Measurements from ENCODE around the gene TMEM191C.
"Not testable (repeated sequence)": the region's sequence is repeated elsewhere in the genome, so short reads cannot be mapped to it uniquely, and the experiment has no call there.

Gene TMEM191C

DNA sequence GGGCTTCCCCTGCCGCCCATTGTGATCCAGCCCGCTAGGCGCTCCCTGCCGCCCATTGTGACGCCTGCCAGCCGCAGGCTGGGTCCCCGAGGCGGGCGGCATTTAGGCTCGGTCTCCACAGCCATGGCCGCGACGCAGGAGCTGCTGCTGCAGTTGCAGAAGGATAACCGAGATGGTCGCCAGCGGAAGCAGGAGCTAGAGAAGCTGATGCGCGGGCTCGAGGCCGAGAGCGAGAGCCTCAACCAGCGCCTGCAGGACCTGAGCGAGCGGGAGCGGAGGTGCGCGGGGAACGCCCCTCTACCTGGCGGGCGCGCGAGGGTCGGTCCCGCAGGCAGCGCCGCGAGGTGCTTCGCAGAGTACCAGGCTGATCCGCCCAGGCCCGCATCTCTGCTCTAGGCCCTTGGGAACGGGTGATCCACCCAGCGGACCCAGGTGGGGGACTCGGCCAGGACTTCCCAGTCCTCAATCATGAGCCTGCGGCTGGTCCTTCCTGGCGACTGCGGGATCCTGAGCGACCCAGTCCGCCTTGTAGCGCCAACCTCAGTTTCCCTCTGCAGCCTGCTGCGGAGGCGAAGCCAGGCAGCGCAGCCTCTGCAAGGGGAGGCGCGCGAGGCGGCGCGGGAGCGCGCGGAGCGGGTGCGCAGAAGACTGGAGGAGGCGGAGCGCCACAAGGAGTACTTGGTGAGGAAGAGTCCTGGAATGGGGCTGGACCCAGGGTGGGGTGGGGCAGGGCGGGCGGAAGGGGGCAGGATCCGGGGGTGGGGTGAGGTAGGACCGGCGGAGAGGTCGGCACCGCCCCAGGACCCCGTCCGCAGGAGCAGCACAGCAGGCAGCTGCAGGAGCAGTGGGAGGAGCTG, at the start of gene TMEM191C:
TMEM191C (plus strand) TSS at position 51 of the 857 bp plus-strand sequence; CDS start at position 124, 73 bp downstream.
- DNase-seq (ENCODE audit: low spot score) = not testable (repeated sequence)

DNA sequence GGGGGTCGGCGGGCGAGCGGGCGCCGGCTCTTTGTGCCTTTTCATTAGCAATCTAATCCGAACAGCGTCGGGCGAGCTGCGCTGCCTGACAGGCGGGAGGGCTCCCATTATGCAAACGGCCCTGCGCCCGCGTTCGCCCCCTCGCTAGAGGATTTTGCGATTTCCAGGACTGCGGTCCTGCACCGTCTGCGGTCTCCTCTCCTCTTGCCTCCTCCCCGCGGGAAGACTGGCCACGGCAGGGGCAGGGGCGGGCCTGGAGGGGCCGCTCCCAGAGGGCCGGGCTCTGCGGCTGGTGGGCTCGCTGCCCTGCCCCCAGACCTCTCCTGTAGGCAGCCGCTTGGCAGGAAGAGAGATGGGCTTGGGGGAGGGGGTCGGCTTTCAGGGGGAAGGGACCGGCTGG, 49.3 kb upstream of the TMEM191C start:
- not testable (repeated sequence) for DNase-seq (ENCODE audit: low spot score)

DNA sequence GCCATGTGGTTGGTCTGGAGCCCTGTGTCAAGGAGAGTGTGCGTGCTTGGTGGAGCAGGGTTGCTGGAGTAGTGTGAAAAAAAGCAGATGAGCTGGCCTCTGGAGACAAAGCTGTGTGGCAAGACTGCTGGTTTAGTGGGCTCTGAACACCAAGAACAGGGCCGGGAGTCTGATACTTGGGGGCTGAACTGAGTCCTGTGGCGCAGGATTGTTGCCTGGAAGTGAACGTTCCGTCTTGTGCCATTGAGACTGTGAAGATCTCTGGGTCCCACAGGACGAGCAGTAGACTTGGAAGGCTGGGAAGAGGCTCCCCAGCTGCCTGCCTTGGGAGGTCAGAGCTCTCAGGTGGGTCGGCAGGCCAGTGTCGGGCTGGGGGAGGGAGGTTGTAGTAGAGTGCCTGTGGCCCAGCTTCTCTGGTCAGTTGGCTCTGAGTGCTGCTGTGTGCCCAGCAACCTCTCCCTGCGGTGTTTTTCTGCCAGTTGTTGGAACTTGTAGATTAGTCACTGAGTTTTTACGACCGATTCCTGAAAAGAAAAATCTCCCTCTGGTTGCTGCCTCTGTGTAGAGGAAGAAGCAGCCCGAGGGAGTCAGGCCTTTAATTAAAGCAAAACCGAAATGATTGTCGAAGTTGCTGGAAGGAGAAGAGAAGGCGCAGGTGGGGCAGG, 48.1 kb upstream of the TMEM191C start:
- not testable (repeated sequence) for DNase-seq (ENCODE audit: low spot score)

DNA sequence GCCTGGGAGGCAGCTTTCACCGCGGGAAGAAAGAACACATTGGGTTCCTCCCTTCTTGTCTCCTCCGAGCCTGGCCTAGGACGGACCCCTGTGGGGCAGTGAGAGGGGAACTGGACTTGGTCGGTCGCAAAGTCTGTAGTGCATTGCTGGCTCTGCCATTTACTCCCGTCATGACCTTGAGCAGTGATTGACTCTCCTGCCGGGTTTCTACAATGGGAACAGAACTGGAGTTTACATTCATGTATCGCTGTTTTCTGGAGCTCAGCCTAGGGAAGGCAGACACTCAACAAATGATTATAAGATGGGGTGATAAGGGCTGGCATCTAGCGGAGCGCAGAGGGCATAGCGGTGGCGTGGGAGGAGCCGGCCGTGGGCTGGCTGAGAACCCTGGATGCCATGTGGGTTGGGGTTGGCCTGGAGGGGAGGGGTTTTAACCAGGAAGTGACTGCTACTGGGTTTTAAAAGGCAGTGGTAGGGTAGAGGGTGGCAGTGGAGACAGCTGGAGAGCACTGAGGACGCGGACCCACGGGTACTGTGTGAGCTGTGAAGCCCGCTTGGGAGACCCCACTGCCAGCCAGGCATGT, 46.9 kb upstream of the TMEM191C start:
- DNase-seq (ENCODE audit: low spot score) = not testable (repeated sequence)

DNA sequence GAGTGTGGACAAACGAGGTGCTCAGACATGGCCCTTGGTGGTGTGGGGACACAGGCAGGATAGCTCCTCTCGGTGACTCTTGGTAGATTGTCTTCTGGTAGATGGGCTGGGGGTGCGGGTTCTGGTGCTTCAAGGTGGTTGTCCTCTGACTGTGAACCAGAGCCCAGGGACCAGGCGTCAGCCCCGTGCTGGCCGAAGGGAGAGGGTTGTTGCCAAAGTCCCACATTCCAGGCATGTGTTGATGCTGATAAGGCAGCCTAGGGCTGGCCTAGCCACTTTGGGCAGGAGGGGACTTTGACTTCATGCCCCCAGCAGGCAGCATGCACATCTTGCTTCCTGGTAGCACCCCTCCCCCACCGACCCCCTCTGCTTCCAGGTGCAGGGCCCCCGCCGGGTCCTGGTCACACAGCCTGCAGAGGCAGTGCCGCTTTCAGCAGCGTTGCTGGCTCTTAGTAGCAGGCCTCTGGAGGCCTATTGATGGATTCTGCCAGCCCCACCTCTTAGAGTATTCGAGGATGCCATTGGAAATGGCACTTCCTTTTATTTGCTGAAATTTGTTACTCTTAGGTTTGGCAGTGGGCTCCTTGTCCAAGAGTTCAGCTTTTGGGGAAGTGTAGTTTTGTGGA, 43.0 kb upstream of the TMEM191C start:
- DNase-seq (ENCODE audit: low spot score) = not testable (repeated sequence)

DNA sequence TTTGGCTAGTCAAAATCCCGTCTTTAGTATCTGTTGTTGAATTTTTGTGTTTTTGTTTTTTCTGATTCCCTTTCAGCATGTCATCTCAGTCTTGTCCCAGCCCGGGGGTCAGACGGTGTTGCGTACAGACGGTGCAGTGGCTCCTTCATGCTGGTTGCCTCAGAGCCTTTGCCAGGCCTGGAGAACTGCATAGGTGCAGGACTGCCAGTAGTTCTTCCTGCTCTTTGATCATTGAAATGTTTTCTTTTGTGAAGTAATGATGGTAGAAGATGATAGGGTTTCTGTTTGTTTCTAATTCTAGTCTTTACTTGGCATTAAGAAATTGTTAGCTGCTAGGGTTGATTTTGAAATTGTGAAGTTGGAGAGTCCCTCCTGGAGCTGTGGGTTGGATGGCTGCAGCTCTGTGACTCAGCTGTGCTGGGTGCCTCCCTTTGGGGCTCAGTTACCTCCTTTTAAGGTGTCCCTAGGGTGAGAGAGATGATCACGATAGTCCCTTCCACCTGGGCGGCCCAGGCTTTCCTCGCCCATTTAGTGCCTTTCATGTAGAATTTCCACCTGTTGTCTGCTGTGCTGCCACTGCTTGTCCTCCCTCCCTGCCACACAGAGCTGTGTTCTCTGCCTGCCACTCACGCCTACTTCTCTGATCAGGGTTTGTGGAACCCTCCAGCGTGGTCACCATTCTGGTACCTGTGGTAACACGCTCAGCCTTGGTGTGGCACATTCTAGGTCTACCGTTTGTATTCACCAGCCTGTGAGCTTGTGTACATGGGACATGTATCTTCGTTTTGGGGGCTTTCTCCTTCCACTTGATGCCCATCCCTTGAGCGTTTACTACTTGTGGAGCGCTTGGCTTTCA, 32.6 kb upstream of the TMEM191C start:
- DNase-seq (ENCODE audit: low spot score) = not testable (repeated sequence)

DNA sequence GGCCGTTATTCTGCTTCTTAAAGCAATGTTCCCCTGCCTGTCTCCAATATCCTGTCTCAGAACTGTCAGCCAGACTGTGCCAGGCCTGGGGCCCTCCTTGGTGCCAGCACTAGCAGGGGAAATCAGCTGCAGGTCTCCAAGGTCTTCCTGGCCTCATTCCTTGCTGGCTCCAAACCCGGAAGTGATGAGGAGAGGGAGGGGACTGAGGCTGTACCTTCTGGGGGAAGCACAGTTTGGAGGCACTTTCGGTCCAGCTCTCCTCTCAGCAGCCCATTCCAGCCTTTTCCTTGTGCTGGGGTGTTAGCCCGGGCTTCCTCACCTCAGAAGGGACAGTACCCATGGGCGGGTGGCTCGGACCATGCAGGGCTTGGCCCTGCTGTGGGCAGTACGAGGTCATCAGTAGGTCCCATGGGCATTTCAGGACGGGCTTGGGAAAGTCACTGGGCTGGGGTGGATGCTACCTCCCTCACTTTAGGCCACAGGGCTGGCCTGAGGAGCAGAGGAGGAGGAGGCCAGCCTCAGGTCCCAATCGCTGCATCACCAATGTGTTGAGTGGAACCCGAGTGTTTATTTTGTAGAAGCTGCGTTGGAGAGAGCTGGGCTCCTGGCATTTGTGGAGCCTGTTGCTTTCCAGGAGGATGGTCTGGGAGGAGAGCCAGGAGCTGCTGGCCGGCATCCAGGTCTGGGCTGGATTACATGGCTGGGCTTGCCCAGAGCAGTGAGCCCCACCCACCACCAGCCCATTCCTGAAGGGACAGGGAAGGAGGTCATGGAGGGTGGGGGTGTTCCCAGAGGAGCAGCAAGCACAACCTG, 31.0 kb upstream of the TMEM191C start:
- DNase-seq (ENCODE audit: low spot score) = not testable (repeated sequence)

DNA sequence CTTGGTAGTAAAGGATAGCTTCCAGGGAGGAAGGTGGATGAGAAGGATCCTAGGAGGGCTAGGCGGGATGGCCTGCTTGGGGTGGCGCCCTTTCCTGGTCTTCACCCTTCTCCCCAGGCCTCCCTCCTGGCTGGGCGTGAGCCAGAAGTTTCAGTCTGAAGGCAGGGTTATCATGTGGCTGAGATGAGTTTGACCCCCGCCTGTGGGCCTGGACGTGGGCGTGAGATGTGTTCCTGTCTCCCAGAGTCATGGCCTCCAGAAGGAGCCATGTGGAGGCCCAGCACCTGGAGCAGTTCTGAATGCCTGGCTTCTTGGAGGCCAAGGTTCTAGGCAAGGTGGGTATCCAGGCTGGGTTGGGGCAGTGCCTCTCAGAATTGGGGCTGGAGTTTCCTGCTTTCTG, 29.2 kb upstream of the TMEM191C start:
- not testable (repeated sequence) for DNase-seq (ENCODE audit: low spot score)

DNA sequence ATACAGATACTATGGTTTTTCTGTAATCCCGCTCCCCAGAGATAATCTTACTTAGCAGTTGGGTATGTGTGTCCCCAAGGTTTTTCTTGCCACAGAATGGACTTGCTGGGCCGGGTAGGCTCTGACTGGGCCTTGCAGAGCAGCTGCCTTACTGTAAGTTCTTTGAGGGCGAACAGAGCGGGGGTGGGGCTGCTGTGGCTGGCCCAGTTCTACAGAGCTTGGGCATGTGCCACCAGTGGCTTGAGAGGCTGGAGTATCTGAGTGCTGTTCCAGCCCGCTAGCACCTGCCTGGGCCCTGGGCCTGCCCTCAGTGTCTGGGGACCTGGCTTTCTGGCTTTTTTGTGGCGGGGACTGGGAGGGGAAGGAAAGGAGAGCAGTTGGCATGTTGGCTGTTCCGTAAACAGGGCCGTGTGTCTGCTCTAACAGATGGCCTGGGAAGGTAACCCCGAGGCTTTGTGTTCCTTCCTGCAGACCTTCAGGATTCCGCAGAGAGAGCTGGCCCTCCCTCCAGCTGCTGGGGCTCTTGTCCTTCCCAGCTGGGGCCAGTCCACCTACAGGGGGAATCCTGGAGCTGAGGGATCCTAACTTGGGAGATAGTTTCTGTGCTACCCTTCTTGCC, 27.1 kb upstream of the TMEM191C start:
- DNase-seq (ENCODE audit: low spot score) = not testable (repeated sequence)

DNA sequence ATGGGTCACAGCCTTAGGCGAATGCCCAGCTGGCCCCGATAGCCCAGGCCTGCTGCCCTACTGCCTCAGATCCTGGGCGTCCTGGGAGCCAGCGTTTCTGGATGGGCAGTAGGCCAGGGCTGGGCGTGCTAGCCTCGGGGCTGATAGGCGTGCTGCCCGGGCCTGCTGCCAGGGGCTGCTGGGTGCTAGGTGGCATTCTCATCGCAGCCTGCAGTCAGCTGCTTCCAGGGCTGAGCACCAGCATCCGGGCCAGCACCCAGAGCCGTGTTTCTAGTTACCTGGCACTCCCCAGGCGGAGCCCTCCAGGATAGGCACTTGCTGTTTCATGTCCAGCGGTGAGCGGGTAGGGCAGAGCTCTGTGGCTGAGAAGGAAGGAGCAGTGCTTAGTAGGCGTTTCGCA, 26.5 kb upstream of the TMEM191C start:
- not testable (repeated sequence) for DNase-seq (ENCODE audit: low spot score)

DNA sequence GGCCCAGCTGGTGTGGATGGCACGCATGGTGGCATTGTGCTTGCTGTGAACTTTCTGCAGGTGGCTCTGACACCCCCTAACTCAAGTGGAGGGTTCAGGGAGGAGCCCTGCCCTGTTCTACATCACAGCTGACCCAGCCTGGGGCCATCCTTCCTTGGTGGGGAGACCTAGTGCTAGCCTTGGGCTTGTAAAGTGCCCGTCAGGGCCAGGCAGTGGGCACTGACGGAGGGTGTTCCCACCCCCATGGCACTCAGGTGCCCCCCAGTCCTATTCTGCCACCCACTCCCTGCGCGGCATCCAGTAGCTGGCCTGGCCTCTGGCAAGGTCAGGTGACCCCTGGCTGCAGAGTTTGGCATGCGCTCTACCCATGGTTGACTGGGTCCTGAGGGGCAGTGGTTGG, 26.0 kb upstream of the TMEM191C start:
- not testable (repeated sequence) for DNase-seq (ENCODE audit: low spot score)

DNA sequence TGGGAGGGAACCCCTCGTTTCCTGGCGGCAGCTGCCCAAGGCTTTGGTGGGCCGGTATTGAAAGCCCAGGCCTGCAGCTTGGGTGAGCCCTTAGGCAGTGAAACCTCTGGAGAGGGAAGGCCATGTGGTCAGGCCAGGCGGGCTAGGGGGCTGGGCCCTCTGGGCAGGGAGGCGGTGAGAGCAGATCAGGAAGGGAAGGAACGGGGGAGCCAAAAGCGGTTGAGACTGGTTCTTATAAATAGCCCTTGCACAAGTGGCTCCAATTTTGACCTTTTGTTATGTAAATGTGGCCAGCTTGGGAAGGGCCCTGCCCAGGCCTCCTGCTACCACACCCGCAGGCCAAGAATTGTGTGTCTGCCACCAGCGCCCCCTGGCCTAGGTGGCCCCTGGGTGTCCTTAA, 25.1 kb upstream of the TMEM191C start:
- not testable (repeated sequence) for DNase-seq (ENCODE audit: low spot score)

DNA sequence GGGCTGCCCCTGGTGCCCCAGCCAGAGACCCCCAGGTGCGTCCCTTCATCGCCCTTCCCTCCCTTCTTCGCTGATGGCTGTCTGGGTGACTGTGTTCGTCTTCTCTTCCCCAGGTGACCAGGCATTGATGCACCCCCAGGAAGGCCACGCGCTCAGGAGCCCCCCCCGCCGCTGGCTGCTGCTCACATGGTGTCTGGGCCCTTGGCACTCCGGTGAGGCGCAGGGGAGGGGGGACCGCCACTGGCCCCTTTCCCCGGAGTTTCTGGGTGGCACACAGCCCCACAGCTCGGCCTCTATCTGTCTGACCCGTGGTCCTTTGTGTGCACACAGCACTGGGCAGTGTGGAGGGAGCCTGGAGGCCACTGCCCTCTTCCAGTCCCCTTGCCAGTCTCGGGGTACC, 24.5 kb upstream of the TMEM191C start:
- DNase-seq (ENCODE audit: low spot score) = not testable (repeated sequence)

DNA sequence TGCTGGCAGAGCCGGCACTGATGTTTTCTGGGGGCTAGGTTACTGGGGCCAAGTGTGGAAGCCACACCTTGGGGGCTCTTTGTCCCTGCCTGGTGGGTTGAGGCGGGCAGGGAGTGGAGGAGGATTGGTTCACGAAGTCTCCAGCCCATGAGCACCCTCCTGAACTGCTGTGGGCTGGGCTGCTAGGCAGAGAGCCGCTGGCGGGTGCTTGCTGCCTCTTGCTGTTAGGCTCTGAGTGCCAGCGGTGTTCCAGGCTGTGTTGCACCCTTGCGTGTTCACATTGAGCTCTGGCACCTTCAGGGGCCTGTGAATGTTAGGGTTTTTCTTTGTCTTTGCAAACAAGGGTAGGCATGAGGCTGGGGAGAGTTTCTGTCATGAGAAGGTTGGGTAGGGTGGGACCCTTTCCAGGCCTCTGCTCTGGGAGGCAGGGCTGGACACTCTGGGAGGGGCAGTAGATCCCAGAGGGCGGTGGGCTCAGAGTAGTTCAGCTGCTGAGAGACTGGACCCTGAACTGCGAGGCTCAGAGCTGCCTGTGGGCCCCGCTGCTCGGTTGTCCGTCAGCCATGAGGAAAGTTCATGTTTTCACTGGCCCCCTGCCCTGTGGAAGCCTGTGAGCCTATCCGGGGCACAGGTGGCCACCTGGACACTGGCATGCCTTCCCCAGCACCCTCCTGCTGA, 24.0 kb upstream of the TMEM191C start:
- DNase-seq (ENCODE audit: low spot score) = no peak

DNA sequence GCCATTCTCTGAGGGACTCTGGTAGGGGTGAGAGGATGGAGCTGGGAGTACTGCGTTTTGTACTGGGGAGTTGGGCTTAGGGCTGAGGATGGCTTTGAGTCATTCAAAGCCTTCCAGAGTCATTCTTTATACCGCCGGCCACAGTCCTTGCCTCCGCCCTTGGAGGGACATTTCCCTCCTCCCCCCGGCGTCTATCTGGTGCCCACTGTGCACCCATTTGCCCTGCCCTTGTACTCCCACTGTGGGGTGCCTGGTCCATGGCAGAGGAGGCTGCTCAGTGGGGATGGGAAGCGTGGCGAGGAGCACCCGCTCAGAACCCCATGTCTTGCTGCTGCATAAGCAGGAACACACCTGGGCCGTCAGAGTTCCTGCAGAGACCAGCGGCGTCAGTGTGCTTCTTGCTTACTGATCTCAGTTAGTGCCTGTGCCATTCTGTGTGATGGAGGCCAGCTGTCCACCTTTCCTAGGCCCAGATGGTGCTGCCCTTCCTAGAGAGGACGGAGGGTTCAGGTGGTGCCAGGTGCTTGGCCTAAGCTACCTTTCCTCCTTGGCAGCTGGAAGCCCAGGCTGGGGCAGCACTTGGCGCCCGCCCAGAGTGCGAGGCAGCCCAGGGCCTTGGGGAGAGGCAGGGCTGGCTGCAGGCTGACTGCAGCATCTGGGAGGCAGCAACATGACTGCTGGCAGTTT, 23.3 kb upstream of the TMEM191C start:
- no peak for DNase-seq (ENCODE audit: low spot score)

DNA sequence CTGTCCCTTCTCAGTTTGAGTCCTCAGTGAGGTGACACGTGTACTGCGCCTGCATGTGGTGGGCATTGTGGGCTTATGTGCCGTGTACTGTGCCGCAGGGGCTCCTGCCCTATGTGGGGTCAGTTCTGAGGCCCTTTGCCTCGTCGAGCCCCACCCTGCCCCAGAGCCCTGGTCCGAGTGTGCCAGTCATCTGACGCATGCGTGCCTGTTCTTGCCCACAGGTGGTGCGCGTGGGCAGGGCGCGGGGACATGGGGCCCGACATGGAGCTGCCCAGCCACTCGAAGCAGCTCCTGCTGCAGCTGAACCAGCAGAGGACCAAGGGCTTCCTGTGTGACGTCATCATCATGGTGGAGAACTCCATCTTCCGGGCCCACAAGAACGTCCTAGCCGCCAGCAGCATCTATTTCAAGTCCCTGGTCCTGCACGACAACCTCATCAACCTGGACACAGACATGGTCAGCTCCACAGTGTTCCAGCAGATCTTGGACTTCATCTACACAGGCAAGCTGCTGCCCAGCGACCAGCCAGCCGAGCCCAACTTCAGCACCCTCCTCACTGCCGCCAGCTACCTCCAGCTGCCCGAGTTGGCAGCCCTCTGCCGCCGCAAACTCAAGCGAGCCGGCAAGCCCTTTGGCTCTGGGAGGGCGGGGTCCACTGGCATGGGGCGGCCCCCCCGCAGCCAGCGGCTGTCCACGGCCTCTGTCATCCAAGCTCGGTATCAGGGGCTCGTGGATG, 22.3 kb upstream of the TMEM191C start:
- DNase-seq (ENCODE audit: low spot score) = no peak

DNA sequence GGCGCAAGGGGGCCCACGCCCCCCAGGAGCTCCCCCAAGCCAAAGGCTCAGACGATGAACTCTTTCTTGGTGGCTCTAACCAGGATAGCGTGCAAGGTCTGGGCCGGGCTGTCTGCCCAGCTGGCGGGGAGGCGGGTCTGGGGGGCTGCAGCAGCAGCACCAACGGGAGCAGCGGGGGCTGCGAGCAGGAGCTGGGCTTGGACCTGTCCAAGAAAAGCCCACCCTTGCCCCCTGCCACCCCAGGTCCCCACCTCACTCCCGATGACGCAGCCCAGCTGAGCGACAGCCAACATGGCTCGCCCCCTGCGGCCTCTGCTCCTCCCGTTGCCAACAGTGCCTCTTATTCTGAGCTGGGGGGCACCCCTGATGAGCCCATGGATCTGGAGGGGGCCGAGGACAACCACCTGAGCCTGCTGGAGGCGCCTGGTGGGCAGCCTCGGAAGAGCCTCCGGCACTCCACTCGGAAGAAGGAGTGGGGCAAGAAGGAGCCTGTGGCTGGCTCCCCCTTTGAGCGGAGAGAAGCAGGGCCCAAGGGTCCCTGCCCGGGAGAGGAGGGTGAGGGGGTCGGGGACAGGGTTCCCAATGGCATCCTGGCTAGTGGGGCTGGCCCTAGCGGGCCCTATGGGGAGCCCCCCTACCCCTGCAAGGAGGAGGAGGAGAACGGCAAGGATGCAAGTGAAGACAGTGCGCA, 21.6 kb upstream of the TMEM191C start:
- DNase-seq (ENCODE audit: low spot score) = no peak

Data from kidney tubule cell (primary cell).